Amniotic stem cell (primary cell): ENCODE data around the gene GRIK4.

ENCODE experiments used
- DNase-seq: peaks from one replicate; lab custom pipeline; 2025; lab: John Stamatoyannopoulos, UW

GRIK4 gene

GRCh38 chr11:120958185-120958584, 446.6 kb downstream of the GRIK4 start:
- no peak for DNase-seq

GRCh38 chr11:120959189-120959588, 447.6 kb downstream of the GRIK4 start:
- DNase-seq: no peak

GRCh38 chr11:120964857-120965256, 453.3 kb downstream of the GRIK4 start:
- no peak for DNase-seq

- DNase-seq: no peak
Observed at GRCh38 chr11:120966840-120967239, 455.3 kb downstream of the GRIK4 start.

- no peak for DNase-seq
Observed at GRCh38 chr11:120969993-120970392, 458.4 kb downstream of the GRIK4 start.

GRCh38 chr11:120971825-120972224, 460.3 kb downstream of the GRIK4 start:
- DNase-seq: no peak

GRCh38 chr11:120972621-120973020, 461.1 kb downstream of the GRIK4 start:
- DNase-seq: no peak

- no peak for DNase-seq
Observed at GRCh38 chr11:120973501-120973900, 462.0 kb downstream of the GRIK4 start.

GRCh38 chr11:120974466-120974865, 462.9 kb downstream of the GRIK4 start:
- no peak for DNase-seq

GRCh38 chr11:120974965-120975364, 463.4 kb downstream of the GRIK4 start:
- no peak for DNase-seq

- DNase-seq: no peak
Observed at GRCh38 chr11:120977266-120978137, 466.0 kb downstream of the GRIK4 start.

- no peak for DNase-seq
Observed at GRCh38 chr11:120978701-120979100, 467.2 kb downstream of the GRIK4 start.

- DNase-seq: no peak
Observed at GRCh38 chr11:120985718-120986569, 474.4 kb downstream of the GRIK4 start.

GRCh38 chr11:120988603-120989002, 477.1 kb downstream of the GRIK4 start:
- DNase-seq: no peak

- DNase-seq: no peak
Observed at GRCh38 chr11:120991830-120992686, 480.5 kb downstream of the GRIK4 start.

- DNase-seq: no peak
Observed at GRCh38 chr11:120994091-120994859, 482.7 kb downstream of the GRIK4 start.

GRCh38 chr11:120995184-120995583, 483.6 kb downstream of the GRIK4 start:
- DNase-seq: no peak

- DNase-seq: no peak
Observed at GRCh38 chr11:120996973-120997372, 485.4 kb downstream of the GRIK4 start.

GRCh38 chr11:120998581-120998980, 487.0 kb downstream of the GRIK4 start:
- DNase-seq: no peak

- DNase-seq: no peak
Observed at GRCh38 chr11:121004206-121004840, 492.8 kb downstream of the GRIK4 start.

- DNase-seq: no peak
Observed at GRCh38 chr11:121006922-121007321, 495.4 kb downstream of the GRIK4 start.
